HEK293 (cell line): ENCODE measurements around the gene ISL2.

Experiments
- CTCF ChIA-PET: fragments of 350-600 bp; formaldehyde crosslinking; extraction: SDS; loops from one replicate; lab custom pipeline; 2021; ENCODE audit warnings: antibody characterized with exemption; lab: Yijun Ruan, JAX
- POLR2A ChIA-PET: fragments of 300-600 bp; formaldehyde crosslinking; extraction: SDS; loops from one replicate; lab custom pipeline; 2020; ENCODE audit warnings: antibody characterized with exemption, inconsistent platforms; lab: Yijun Ruan, JAX
- H3K27ac ChIP-seq: fragments of 200-500 bp; sonication (Bioruptor generic); 2 replicates; pipeline ENCODE4 v1.5.1; 2014; ENCODE audit warnings: low read depth, low read length, control low read depth, inconsistent platforms; ENCODE audit errors: extremely low read depth
- H3K36me3 ChIP-seq, 2 experiments: fragments of 200-500 bp in 1 of 2; sonication (Bioruptor generic) in 1 of 2; 1 replicate in 1 of 2; 2 replicates in 1 of 2; pipeline ENCODE4 v1.5.1; 2014 to 2017; ENCODE audit warnings: inconsistent platforms in 2 of 2, low read length in 2 of 2; ENCODE audit not compliant: control insufficient read depth in 2 of 2, insufficient read depth in 1 of 2
- H3K4me1 ChIP-seq: fragments of 200-500 bp; sonication (Bioruptor generic); 2 replicates; pipeline ENCODE4 v1.5.1; 2014; ENCODE audit warnings: mild to moderate bottlenecking, low read length, inconsistent platforms; ENCODE audit not compliant: control insufficient read depth, insufficient read depth
- H3K4me3 ChIP-seq: 2 replicates; pipeline ENCODE4 v1.5.1; 2011; ENCODE audit warnings: low read depth, mild to moderate bottlenecking, control low read depth, low read length, moderate library complexity
- H3K9me3 ChIP-seq: fragments of 200-500 bp; sonication (Bioruptor generic); 2 replicates; pipeline ENCODE4 v1.5.1; 2014; ENCODE audit warnings: low read depth, low read length, inconsistent platforms; ENCODE audit not compliant: control insufficient read depth, insufficient read depth
- BCL11B ChIP-seq: fragments of 450-650 bp; formaldehyde crosslinking; IDR thresholded peaks from 2 replicates; pipeline ENCODE4 v1.5.1; 2016; ENCODE audit warnings: low read depth, missing biosample characterization, missing genetic modification characterization
- ELK4 ChIP-seq: IDR thresholded peaks from 2 replicates; pipeline ENCODE4 v1.6.1; 2011; ENCODE audit warnings: mild to moderate bottlenecking, low read depth, low read length, borderline replicate concordance
- HOXC10 ChIP-seq: sonication (generic); formaldehyde crosslinking; IDR thresholded peaks from 2 replicates; pipeline ENCODE4 v1.8.1; 2023; ENCODE audit warnings: mild to moderate bottlenecking, missing genetic modification reagents
- ZBTB7A ChIP-seq: fragments of 450-650 bp; formaldehyde crosslinking; IDR thresholded peaks from 2 replicates; pipeline ENCODE4 v1.5.1; 2016; ENCODE audit warnings: low read depth, missing biosample characterization, missing genetic modification characterization
- ZBTB8A ChIP-seq: fragments of 450-650 bp; formaldehyde crosslinking; IDR thresholded peaks from 2 replicates; pipeline ENCODE4 v1.5.1; 2016; ENCODE audit warnings: missing biosample characterization, missing genetic modification characterization
- ZNF133 ChIP-seq: fragments of 450-650 bp; formaldehyde crosslinking; IDR thresholded peaks from 2 replicates; pipeline ENCODE4 v1.5.1; 2016; ENCODE audit warnings: missing biosample characterization, missing genetic modification characterization
- ZNF155 ChIP-seq: fragments of 450-650 bp; formaldehyde crosslinking; IDR thresholded peaks from 2 replicates; pipeline ENCODE4 v1.5.1; 2016; ENCODE audit warnings: missing biosample characterization, missing genetic modification characterization
- ZNF23 ChIP-seq: fragments of 450-650 bp; formaldehyde crosslinking; IDR thresholded peaks from 2 replicates; pipeline ENCODE4 v1.5.1; 2016; ENCODE audit warnings: missing biosample characterization, missing genetic modification characterization, borderline replicate concordance
- ZNF518A ChIP-seq: fragments of 450-650 bp; formaldehyde crosslinking; conservative IDR thresholded peaks from 2 replicates; pipeline ENCODE4 v1.5.1; 2016; ENCODE audit warnings: low read depth, missing biosample characterization, missing genetic modification characterization
- ZNF555 ChIP-seq: fragments of 450-650 bp; formaldehyde crosslinking; conservative IDR thresholded peaks from 2 replicates; pipeline ENCODE4 v1.5.1; 2017; ENCODE audit warnings: missing biosample characterization, mild to moderate bottlenecking, missing genetic modification characterization, inconsistent platforms
- ZNF621 ChIP-seq: fragments of 450-650 bp; formaldehyde crosslinking; IDR thresholded peaks from 2 replicates; pipeline ENCODE4 v1.5.1; 2017; ENCODE audit warnings: missing biosample characterization, missing genetic modification characterization
- ZNF768 ChIP-seq: fragments of 450-650 bp; formaldehyde crosslinking; IDR thresholded peaks from 2 replicates; pipeline ENCODE4 v1.5.1; 2018; ENCODE audit warnings: missing biosample characterization, mild to moderate bottlenecking, missing genetic modification characterization
- TF ChIP-seq, protein P1 (sequence below): fragments of 450-650 bp; formaldehyde crosslinking; IDR thresholded peaks from 2 replicates; pipeline ENCODE4 v1.5.0; 2017; ENCODE audit warnings: missing biosample characterization, missing genetic modification characterization, borderline replicate concordance
- TF ChIP-seq, protein P2 (sequence below): fragments of 450-650 bp; formaldehyde crosslinking; IDR thresholded peaks from 2 replicates; pipeline ENCODE4 v1.5.1; 2016; ENCODE audit warnings: missing biosample characterization, missing genetic modification characterization, borderline replicate concordance

ISL2 gene

GRCh38 chr15:76366714-76367113 is 30.1 kb downstream of the ISL2 start:
- H3K36me3 ChIP-seq, result no peaks in the 10 kb centered on the region
- TF ChIP-seq ZNF133 (tag by site-specific recombination) (peak; percentile 83), ELK4 (no peak), ZNF768 (no peak)
- TF ChIP-seq, protein P1, sequence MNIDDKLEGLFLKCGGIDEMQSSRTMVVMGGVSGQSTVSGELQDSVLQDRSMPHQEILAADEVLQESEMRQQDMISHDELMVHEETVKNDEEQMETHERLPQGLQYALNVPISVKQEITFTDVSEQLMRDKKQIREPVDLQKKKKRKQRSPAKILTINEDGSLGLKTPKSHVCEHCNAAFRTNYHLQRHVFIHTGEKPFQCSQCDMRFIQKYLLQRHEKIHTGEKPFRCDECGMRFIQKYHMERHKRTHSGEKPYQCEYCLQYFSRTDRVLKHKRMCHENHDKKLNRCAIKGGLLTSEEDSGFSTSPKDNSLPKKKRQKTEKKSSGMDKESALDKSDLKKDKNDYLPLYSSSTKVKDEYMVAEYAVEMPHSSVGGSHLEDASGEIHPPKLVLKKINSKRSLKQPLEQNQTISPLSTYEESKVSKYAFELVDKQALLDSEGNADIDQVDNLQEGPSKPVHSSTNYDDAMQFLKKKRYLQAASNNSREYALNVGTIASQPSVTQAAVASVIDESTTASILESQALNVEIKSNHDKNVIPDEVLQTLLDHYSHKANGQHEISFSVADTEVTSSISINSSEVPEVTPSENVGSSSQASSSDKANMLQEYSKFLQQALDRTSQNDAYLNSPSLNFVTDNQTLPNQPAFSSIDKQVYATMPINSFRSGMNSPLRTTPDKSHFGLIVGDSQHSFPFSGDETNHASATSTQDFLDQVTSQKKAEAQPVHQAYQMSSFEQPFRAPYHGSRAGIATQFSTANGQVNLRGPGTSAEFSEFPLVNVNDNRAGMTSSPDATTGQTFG, result no peak
- H3K4me1 ChIP-seq, result no peaks in the 10 kb centered on the region
- CTCF ChIA-PET, result interaction anchor here (0.6 to 0.7 kb wide), 3 partner anchors 183 to 534 kb away, joined by 3 read pairs; no protein-coding TSS in a partner anchor
- POLR2A ChIA-PET, result no interaction called here
- no peaks in the 10 kb centered on the region for H3K9me3 ChIP-seq
- H3K4me3 ChIP-seq, result no peak overlapping the region
- no peak overlapping the region for H3K27ac ChIP-seq

GRCh38 chr15:76368122-76368621 is 31.6 kb downstream of the ISL2 start:
- H3K36me3 ChIP-seq, result peaks cover 0 to 4% of the 10 kb centered on the region in 2 experiments; a peak in 1 of 3 replicates
- TF ChIP-seq ZBTB8A (tag by site-specific recombination), result no peak
- no peak for TF ChIP-seq ZNF555 (tag by site-specific recombination)
- TF ChIP-seq, protein P2, sequence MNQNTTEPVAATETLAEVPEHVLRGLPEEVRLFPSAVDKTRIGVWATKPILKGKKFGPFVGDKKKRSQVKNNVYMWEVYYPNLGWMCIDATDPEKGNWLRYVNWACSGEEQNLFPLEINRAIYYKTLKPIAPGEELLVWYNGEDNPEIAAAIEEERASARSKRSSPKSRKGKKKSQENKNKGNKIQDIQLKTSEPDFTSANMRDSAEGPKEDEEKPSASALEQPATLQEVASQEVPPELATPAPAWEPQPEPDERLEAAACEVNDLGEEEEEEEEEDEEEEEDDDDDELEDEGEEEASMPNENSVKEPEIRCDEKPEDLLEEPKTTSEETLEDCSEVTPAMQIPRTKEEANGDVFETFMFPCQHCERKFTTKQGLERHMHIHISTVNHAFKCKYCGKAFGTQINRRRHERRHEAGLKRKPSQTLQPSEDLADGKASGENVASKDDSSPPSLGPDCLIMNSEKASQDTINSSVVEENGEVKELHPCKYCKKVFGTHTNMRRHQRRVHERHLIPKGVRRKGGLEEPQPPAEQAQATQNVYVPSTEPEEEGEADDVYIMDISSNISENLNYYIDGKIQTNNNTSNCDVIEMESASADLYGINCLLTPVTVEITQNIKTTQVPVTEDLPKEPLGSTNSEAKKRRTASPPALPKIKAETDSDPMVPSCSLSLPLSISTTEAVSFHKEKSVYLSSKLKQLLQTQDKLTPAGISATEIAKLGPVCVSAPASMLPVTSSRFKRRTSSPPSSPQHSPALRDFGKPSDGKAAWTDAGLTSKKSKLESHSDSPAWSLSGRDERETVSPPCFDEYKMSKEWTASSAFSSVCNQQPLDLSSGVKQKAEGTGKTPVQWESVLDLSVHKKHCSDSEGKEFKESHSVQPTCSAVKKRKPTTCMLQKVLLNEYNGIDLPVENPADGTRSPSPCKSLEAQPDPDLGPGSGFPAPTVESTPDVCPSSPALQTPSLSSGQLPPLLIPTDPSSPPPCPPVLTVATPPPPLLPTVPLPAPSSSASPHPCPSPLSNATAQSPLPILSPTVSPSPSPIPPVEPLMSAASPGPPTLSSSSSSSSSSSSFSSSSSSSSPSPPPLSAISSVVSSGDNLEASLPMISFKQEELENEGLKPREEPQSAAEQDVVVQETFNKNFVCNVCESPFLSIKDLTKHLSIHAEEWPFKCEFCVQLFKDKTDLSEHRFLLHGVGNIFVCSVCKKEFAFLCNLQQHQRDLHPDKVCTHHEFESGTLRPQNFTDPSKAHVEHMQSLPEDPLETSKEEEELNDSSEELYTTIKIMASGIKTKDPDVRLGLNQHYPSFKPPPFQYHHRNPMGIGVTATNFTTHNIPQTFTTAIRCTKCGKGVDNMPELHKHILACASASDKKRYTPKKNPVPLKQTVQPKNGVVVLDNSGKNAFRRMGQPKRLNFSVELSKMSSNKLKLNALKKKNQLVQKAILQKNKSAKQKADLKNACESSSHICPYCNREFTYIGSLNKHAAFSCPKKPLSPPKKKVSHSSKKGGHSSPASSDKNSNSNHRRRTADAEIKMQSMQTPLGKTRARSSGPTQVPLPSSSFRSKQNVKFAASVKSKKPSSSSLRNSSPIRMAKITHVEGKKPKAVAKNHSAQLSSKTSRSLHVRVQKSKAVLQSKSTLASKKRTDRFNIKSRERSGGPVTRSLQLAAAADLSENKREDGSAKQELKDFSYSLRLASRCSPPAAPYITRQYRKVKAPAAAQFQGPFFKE (tag by site-specific recombination), result no peak
- no peak for TF ChIP-seq HOXC10
- TF ChIP-seq ZNF621, result no peak
- no peak for TF ChIP-seq ZNF23 (tag by site-specific recombination)
- TF ChIP-seq ZBTB7A (tag by site-specific recombination), result no peak
- TF ChIP-seq ZNF518A (tag by site-specific recombination), result no peak
- TF ChIP-seq BCL11B, result no peak
- no peak for TF ChIP-seq ZNF155 (tag by site-specific recombination)
- TF ChIP-seq, all 188 proteins: peak for 0
- no peaks in the 10 kb centered on the region for H3K4me1 ChIP-seq
- ChIA-PET POLR2A (no interaction called here), CTCF (interaction anchor here (1.1 kb wide), 1 partner anchor 11 kb away, joined by 4 read pairs; no protein-coding TSS in a partner anchor)
- no peak overlapping the region for H3K27ac ChIP-seq
- no peak overlapping the region for H3K4me3 ChIP-seq
- no peaks in the 10 kb centered on the region for H3K9me3 ChIP-seq
